Heart right ventricle (tissue), 16 donors: ENCODE measurements around the gene RSPH3. TPM values are rescaled to one million over a fixed set of nuclear protein-coding genes. Genes with fewer than 3 reads are reported as not detected.

Source experiments
- ATAC-seq, 8 donors: fragments of 200-7000 bp; cut with Tn5 transposase; one replicate each; pipeline ENCODE4 v1.9.1; 2020; ENCODE audit warnings: mild to moderate bottlenecking in 8 of 8, moderate library complexity in 8 of 8, moderate number of reproducible peaks in 1 of 8
- DNase-seq, 2 donors: peaks; one replicate each; pipeline ENCODE4 v3.0.0-alpha.2; 2020
- H3K27ac ChIP-seq, 10 donors: fragments of 200-600 bp; sonication (generic) in 2 of 10; one replicate each; pipeline versions ENCODE4 v1.5.0 to v1.8.0; 2020 to 2022; ENCODE audit warnings: mild to moderate bottlenecking in 3 of 10
- H3K27me3 ChIP-seq, 7 donors: fragments of 200-600 bp; one replicate each; pipeline ENCODE4 v1.8.0; 2021 to 2022; ENCODE audit warnings: mild to moderate bottlenecking in 2 of 7
- H3K36me3 ChIP-seq, 9 donors: fragments of 200-600 bp; sonication (generic) in 1 of 9; one replicate each; pipeline versions ENCODE4 v1.5.0 to v1.8.0; 2020 to 2022; ENCODE audit warnings: mild to moderate bottlenecking in 2 of 9
- H3K4me1 ChIP-seq, 9 donors: fragments of 200-600 bp; sonication (generic) in 1 of 9; one replicate each; pipeline versions ENCODE4 v1.5.0 to v1.8.0; 2020 to 2022; ENCODE audit warnings: mild to moderate bottlenecking in 4 of 9
- H3K4me3 ChIP-seq, 10 donors: fragments of 200-600 bp; sonication (generic) in 2 of 10; one replicate each; pipeline versions ENCODE4 v1.5.0 to v1.8.0; 2020 to 2022; ENCODE audit warnings: mild to moderate bottlenecking in 7 of 10, moderate library complexity in 2 of 10
- H3K9me3 ChIP-seq, 11 donors: fragments of 200-600 bp in 10 of 11; sonication (generic) in 2 of 11; one replicate each; pipeline versions ENCODE4 v1.5.0 to v1.8.0; 2013 to 2022; ENCODE audit warnings: mild to moderate bottlenecking in 2 of 11, control low read depth in 1 of 11, moderate library complexity in 1 of 11
- WGBS, 2 donors: extraction: QIAGEN DNeasy Blood & Tissue Kit; methylation state at CpG; one replicate each; pipeline ENCODE4 v1.1.7; 2013; ENCODE audit warnings: inconsistent platforms in 1 of 2; 5-methylcytosine and 5-hydroxymethylcytosine counted together
- intact Hi-C, 10 donors: fragments of 100-400 bp; cut with DNase I; formaldehyde crosslinking; loops; one replicate each; pipeline versions ENCODE4 v1.11.1 to v1.14.2; 2022
- polyA plus RNA-seq, 2 donors: library from polyadenylated mRNA; stranded (reverse); fragments of 200-250 nt; gene quantifications; one replicate each; pipeline ENCODE4 v1.2.3, GENCODE V29; 2013
- total RNA-seq, 10 donors: library from RNA; stranded (reverse); fragmentation: NEBNext Ultra II Directional in 3 of 10; extraction: Animal tissue kit (Norgen Biotek cat#: 25700) in 3 of 10; gene quantifications; one replicate each; pipeline versions ENCODE4 v1.2.1 to v1.2.4, GENCODE V29; 2021 to 2023
- TF ChIP-seq, protein P1 (sequence below), 9 donors: fragments of 200-600 bp; sonication (generic) in 2 of 9; IDR thresholded peaks; one replicate each; pipeline versions ENCODE4 v1.5.0 to v1.8.0; 2021 to 2022; ENCODE audit warnings: antibody characterized with exemption in 9 of 9, mild to moderate bottlenecking in 5 of 9, moderate library complexity in 1 of 9
- donor health status: Arrhythmogenic right ventricular cardiomyopathy.
- donor health status: ischemic (EF 13 %, LVEDD 7.1; RV severe dilation, severe dysfunction).
- donor health status: healthy with polysubstance abuse.
- donor health status: DM: no; HTN: yes; CAD: no.
- donor health status: DM: no; HTN: no; CAD: no.
- donor health status: ischemic (EF 25% LVEDD 6.9; RV normal size, moderate dysfunction).
- donor health status: ischemic (EF 25% LVEDD 5.7; RV mildly dilated, moderate dysfunction).
- donor health status: healthy.
- donor health status: DM: yes; HTN: yes; CAD: no.
- donor health status: Ischemic cardiomyopathy.
- donor health status: ischemic (EF 35%, LVEDD 5.7; RV mildly dilated, moderate dysfunction).
- donor health status: nonischemic (EF 11% LVEDD 7.7; RV severe dilation, severe dysfunction).
- donor health status: DM: yes; HTN: yes; CAD: no.
- donor health status: PGD.
- donor health status: ischemic (EF 29% LVEDD 5.4; RV normal size, mild dysfunction).
- donor health status: nonischemic (EF 23%, LVEDD 6.1; RV moderate dilation, normal function).

The RSPH3 gene
- total and polyA plus RNA-seq, 12 donors, result 2.3 to 11.7 (median 10.1) TPM

DNA sequence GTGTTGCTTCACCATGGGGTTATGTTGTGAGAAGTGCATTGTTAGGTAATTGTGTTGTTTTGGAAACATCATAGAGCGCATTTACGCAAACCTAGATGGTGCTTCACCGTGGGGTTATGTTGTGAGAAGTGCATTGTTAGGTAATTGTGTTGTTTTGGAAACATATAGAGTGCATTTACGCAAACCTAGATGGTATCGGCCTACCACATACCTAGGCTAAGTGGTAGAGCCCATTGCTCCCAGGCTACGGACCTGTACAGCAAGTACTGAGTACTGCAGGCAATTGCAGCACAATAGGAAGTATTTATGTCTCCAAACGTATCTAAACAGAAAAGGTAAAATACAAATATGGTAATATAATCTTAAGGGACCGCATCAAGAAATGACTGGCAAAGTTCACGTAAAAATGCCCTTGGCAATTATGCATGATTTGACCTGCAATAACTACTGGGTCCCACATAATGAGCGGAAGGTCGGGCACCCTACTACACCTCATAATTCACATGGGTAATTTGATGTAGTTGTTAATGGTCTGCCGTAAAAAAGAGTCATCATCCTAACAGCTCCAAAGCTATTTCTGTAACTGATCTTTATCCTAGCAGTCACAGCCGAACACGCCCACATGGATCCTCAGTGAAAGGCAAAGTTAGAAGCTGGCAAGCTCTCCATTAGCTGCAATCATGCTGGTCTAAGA, 76.0 kb downstream of the RSPH3 start:
- Histone ChIP-seq H3K27me3 (no peaks in the 10 kb centered on the region), H3K36me3 (no peaks in the 10 kb centered on the region), H3K9me3 (no peaks in the 10 kb centered on the region), H3K27ac (no peak overlapping the region), H3K4me1 (no peaks in the 10 kb centered on the region), H3K4me3 (no peak overlapping the region)
- intact Hi-C loops, result no loop called here
- DNase-seq (no peak), ATAC-seq (no peak)
- WGBS, 2 donors, result 86 to 91% methylated on average over 14 of the region's 14 CpGs
- TF ChIP-seq, protein P1, sequence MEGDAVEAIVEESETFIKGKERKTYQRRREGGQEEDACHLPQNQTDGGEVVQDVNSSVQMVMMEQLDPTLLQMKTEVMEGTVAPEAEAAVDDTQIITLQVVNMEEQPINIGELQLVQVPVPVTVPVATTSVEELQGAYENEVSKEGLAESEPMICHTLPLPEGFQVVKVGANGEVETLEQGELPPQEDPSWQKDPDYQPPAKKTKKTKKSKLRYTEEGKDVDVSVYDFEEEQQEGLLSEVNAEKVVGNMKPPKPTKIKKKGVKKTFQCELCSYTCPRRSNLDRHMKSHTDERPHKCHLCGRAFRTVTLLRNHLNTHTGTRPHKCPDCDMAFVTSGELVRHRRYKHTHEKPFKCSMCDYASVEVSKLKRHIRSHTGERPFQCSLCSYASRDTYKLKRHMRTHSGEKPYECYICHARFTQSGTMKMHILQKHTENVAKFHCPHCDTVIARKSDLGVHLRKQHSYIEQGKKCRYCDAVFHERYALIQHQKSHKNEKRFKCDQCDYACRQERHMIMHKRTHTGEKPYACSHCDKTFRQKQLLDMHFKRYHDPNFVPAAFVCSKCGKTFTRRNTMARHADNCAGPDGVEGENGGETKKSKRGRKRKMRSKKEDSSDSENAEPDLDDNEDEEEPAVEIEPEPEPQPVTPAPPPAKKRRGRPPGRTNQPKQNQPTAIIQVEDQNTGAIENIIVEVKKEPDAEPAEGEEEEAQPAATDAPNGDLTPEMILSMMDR (IDR thresholded peaks at IDR 0.05), result no peak

Other genes starting within 250 kb of the RSPH3 start
- 100 to 1,000 TPM; 148 to 227 (median 186) TPM for gene EZR, start 180.8 kb downstream of the RSPH3 start, total RNA-seq
- 100 to 1,000 TPM in 1 of 2 donors, 10 to 100 TPM in 1; 90.3 to 322 TPM for gene EZR, start 180.8 kb downstream of the RSPH3 start, polyA plus RNA-seq
- gene TAGAP, start 44.8 kb upstream of the RSPH3 start, total RNA-seq, result 1 to 10 TPM in 5 of 10 donors, under 1 TPM in 5; 0.45 to 6.5 (median 0.98) TPM
- under 1 TPM; 0.28 to 0.37 TPM for gene TAGAP, start 44.8 kb upstream of the RSPH3 start, polyA plus RNA-seq
- gene FNDC1, start 169.2 kb upstream of the RSPH3 start, total RNA-seq, result 1 to 10 TPM in 7 of 10 donors, under 1 TPM in 3; 0.44 to 6.2 (median 2.9) TPM
- under 1 TPM; 0.07 to 0.20 TPM for gene FNDC1, start 169.2 kb upstream of the RSPH3 start, polyA plus RNA-seq